ENCODE measurements around the gene PRM3. TPM values are rescaled to one million over a fixed set of nuclear protein-coding genes. Genes with fewer than 3 reads are reported as not detected.

The PRM3 gene
- total RNA-seq, 1 experiment from 2014 or later = not detected

DNA sequence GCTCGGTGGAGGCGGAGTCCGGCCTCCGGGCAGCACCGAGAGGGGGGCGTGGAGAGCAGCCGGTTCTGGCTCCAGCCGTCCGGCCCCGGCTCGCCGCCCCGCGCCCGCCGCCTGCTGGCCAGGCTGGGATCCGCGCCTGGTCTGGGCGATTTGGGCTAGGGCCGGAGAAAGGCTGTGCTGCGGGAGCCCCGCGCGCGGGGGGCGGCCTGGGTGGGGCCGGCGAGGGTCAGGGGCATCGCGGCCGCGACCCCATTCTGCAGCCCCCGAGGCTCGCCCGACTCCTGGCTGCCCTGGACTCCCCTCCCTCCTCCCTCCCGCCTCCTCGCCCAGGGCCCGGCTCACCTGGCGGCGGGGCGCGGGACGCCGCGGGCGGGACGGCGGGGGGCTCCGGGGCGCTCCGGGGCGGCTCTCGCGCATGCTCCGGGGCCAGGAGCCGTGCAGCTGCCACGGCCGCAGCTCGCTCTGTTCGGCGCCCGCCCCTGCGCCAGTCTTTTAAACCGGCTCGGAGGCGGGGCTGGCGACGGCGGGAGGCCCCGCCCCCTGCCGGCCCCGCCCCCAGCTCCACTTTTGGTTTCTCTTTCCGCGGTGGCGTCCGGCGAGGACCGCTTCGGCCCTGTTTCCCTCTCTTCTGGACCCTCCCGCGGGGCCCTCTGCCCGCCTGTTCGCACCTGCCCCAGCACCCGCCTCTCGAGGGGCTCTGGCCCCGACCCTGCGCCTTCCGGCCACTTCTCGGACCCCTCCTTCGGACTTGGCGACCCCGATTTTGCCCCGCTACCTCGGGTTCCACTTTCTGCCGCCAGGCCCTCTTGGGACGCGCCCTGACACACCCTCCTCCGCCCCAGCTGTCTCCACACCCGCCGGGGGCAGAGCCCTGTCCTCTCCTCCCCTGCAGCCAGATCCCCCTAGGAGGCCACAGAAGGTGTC lies 17.4 kb downstream of the PRM3 start, which contains the start of gene SOCS1:
SOCS1 (minus strand) TSS at position 468 of the 924 bp plus-strand sequence. CDS start 726 bp downstream, outside the sequence.
- no peaks in the 10 kb centered on the region for H3K9me3 ChIP-seq
- peak within 1 kb of the TSS; percentile 80 for H3K4me3 ChIP-seq
- H3K36me3 ChIP-seq = peaks cover 4% of the 10 kb centered on the region
- peak; percentile 88 for DNase-seq
- H3K27me3 ChIP-seq = no peaks in the 10 kb centered on the region

DNA sequence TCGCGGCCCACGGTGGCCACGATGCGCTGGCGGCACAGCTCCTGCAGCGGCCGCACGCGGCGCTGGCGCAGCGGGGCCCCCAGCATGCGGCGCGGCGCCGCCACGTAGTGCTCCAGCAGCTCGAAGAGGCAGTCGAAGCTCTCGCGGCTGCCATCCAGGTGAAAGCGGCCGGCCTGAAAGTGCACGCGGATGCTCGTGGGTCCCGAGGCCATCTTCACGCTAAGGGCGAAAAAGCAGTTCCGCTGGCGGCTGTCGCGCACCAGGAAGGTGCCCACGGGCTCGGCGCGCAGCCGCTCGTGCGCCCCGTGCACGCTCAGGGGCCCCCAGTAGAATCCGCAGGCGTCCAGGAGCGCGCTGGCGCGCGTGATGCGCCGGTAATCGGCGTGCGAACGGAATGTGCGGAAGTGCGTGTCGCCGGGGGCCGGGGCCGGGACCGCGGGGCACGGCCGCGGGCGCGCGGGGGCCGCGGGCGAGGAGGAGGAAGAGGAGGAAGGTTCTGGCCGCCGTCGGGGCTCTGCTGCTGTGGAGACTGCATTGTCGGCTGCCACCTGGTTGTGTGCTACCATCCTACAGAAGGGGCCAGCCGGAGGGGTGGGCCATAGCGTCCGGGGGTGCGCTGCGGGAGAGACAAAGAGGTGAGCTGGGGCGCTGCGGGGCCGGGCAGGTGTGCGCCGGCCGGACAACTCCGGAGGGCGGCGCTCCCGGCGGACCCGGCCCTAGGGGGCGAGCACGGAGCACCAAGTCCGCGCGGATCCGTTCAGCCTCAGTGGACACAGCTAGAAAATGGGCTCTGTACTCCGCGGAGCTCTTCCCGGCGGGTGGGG lies 18.3 kb downstream of the PRM3 start:
- H3K9me3 ChIP-seq = no peaks in the 10 kb centered on the region
- H3K27me3 ChIP-seq = no peaks in the 10 kb centered on the region
- DNase-seq = peak; percentile 44
- H3K4me3 ChIP-seq = peak overlapping the region; percentile 80
- peaks cover 4% of the 10 kb centered on the region for H3K36me3 ChIP-seq

DNA sequence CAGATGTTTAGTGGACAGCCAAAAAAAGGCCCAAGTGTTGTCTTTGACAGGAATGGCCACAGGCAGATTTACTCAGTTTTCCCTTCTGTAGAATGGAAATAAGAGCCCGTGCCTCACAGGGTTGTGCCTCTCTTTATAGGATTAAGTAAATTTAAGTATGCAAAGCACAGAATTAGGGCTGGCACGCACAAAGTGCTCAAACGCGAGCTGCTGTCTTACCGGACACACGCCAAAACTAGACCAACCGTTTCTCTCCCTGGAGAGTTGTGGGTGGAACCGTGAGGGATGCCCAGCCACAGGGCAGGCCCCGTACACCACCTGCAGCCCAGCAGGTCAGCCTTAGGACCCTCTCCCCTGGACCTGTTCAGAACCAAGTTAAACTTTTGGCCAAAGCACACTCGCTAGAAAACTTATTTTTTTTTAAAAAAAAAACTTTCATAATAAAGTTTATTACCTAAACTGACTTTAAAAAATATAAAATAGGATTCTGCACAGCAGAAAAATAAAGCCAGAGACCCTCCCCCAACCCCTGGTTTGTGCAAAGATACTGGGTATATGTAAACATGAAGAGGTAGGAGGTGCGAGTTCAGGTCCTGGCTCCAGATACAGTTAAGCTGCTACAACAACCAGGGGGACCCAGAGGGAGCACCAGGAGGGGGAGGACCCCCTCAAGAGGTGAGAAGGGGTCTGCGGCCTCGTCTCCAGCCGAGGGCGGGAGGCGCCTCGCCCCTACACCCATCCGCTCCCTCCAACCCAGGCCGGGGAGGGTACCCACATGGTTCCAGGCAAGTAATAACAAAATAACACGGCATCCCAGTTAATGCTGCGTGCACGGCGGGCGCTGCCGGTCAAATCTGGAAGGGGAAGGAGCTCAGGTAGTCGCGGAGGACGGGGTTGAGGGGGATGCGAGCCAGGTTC lies 19.2 kb downstream of the PRM3 start:
- no peak for DNase-seq
- peak overlapping the region; percentile 80 for H3K4me3 ChIP-seq
- no peaks in the 10 kb centered on the region for H3K27me3 ChIP-seq
- H3K9me3 ChIP-seq = no peaks in the 10 kb centered on the region
- peaks cover 4% of the 10 kb centered on the region for H3K36me3 ChIP-seq

DNA sequence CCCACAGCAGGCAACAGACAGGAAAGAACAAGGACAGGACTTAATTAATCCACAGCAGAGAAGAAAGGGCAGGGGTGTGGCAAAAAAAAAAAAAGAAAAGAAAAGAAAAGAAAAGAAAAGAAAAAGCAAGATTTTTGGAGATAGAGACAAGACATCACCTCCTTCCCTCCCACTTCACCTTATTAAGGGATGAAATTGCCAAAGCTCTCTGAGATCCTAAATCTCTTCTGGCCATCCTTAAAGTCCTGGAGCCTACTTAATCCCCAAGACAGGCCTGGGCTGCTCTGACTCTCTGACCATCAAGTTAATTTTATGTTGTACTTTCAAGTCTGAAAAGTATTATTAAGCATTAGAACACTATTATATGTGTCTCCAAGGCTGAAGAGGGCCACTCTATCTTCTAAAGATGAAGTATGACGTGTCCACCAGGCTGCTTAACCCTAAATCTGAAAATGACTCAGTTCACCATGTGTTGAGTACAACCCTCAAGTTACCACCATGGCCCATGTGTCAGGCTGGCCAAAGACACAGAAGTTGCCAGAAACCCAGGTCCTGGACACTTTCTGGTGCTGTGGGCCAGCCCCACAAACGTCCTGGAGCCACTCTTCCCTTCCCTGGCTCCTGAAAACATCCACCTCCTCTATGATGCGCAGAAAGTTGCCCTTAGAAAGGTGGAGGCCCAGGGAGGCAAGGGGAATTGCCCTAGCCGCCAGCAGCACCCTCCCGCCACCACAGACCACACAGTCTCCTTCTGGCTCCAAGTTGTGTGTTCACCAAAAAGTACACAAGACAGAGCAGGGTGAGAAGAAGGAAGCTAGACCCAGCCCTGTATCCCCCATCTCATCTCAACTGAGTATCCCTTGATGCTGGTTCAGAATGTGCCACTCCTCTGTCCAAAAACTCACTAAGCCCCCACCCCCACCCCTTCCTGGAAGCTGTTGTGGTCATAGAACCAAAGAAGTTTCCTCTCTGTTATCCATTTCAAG lies 20.1 kb downstream of the PRM3 start:
- no peak for DNase-seq

DNA sequence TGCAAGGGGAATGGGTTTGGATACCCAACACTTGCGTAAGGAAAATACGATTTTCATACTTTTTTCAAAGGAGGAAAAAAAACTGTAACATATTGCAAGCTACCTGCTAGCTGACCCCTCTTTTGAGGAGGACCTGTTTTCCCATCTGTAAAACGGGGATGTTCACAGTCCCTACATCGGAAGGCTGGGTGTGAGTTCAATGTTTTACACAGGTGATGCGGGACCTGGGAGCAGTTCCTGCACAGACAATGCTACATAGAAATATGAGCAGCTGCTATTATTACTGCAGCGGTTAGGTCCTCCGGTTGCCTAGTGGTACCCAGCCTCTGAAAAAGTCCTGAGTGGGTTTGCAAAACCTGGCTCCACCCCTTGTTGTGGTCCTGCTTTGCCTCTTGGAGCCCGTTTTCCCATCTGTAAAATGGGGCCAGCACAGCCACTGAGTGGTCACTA lies 20.9 kb downstream of the PRM3 start:
- no peaks in the 10 kb centered on the region for H3K9me3 ChIP-seq
- DNase-seq = no peak
- no peaks in the 10 kb centered on the region for H3K27me3 ChIP-seq
- H3K4me3 ChIP-seq = no peak overlapping the region
- peaks cover 4% of the 10 kb centered on the region for H3K36me3 ChIP-seq

More for the DNA sequence above, 20.1 kb downstream of the PRM3 start:
- Histone ChIP-seq H3K27me3 (no peaks in the 10 kb centered on the region), H3K9me3 (no peaks in the 10 kb centered on the region), H3K4me3 (no peak overlapping the region), H3K36me3 (peaks cover 4% of the 10 kb centered on the region)

DNA sequence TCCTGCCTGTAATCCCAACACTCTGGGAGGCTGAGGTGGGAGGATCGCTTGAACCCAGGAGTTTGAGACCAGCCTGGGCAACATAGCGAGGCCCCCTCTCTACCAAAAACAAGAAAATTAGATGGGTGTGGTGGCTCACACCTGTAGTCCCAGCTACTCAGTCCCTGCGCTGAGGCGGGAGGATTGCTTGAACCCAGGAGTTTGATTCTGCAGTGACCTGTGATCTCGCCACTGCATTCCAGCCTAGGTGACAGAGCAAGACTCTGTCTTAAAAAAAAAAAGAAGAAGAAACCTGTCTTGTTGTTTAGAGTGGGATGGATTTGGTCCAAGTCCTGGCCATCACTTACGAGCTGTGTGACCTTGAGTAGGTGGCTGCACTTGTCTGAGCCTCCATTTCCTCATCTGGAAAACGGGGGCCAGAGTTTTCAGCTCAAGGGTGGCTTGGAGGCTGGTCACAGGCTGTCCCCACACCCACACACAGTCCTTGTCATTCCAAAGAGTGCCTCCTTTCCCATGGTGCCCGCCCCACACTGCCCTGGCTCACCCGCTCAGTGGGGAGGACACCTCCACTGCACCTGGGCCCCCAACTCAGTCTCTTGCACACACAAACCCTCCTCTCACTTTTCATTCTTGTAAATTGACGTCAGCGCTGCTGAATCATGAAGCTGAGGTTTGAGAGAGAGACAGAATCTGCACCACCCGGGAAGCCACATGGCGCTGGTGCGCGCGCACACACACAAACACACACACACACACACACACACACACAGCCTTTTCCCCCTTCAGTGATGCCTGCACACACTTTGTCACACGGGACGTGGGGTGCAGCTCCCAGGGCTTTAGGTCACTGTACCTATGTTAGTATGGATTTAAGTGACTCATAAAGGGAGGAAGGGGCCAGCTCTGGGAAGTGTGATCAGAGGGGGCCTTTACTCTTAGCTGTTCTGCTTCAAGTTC lies 21.6 kb downstream of the PRM3 start:
- no peaks in the 10 kb centered on the region for H3K27me3 ChIP-seq
- no peaks in the 10 kb centered on the region for H3K9me3 ChIP-seq
- H3K36me3 ChIP-seq = peaks cover 4% of the 10 kb centered on the region
- H3K4me3 ChIP-seq = no peak overlapping the region
- no peak for DNase-seq

DNA sequence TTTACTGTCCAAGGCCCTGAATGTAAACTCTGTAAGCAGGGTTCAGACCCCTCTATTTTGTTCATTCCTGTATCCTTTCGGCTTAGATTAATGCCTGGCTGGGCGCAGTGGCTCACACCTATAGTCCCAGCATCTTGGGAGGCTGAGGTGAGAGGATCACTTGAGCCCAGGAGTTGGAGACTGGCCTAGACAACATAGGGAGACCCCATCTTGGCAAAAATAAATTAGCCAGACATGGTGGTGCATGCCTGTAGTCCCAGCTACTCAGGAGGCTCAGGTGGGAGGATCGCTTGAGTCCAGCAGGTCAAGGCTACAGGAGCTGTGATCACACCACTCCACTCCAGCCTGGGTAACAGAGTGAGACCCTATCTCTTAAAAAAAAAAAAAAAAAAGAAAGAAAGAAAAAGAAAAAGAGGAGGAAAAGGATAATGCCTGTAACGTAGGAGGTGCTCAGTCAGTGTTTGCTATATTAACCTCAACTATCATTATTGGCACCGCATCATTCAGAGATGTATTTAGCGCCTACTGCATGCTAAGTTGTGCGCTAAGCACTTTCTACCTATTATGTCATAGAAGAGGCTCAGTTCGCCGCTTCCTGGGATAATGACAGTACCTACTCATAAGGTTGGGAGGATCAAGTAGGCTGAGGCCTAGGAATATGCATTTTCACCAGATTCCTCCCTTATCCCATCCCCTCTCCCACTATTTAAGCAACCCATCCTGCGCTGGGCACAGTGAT lies 22.5 kb downstream of the PRM3 start:
- H3K27me3 ChIP-seq = no peaks in the 10 kb centered on the region
- DNase-seq = no peak
- no peak overlapping the region for H3K4me3 ChIP-seq
- peaks cover 4% of the 10 kb centered on the region for H3K36me3 ChIP-seq
- H3K9me3 ChIP-seq = no peaks in the 10 kb centered on the region

DNA sequence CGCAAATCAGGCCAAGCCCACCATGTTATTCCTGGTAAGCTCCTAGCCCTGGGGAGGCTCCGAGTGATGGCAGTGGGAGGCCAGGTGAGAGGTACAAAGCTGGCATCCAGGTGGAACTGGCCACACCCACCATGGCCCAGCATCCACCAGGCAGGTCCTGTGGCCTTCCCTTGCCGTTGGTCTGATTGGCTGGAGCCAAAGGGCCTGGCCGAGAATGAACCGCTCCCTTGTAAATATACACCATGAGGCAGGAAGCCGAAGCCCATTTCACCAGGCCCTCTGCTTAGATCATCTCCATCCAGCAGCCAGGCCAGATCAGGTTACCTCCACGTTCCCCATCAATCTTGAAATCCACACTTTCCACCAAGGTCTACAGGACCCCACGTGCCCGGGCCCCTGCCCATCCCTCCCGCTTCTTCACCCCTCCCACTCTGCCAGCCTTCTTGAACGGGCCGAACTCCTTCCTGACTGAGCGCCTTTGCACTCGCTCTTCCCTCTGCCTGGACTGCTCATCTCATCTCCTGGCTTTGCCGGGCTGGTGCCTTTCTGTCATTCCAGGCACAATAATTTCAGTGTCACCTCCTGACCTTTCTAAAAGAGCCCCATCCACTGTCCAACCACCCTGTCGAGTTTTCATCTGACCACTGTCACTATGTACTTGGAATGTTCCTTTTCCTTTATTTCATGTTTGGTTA lies 23.2 kb downstream of the PRM3 start:
- peak; percentile 19 for DNase-seq
- Histone ChIP-seq H3K4me3 (no peak overlapping the region), H3K9me3 (no peaks in the 10 kb centered on the region), H3K36me3 (peaks cover 4% of the 10 kb centered on the region), H3K27me3 (no peaks in the 10 kb centered on the region)

DNA sequence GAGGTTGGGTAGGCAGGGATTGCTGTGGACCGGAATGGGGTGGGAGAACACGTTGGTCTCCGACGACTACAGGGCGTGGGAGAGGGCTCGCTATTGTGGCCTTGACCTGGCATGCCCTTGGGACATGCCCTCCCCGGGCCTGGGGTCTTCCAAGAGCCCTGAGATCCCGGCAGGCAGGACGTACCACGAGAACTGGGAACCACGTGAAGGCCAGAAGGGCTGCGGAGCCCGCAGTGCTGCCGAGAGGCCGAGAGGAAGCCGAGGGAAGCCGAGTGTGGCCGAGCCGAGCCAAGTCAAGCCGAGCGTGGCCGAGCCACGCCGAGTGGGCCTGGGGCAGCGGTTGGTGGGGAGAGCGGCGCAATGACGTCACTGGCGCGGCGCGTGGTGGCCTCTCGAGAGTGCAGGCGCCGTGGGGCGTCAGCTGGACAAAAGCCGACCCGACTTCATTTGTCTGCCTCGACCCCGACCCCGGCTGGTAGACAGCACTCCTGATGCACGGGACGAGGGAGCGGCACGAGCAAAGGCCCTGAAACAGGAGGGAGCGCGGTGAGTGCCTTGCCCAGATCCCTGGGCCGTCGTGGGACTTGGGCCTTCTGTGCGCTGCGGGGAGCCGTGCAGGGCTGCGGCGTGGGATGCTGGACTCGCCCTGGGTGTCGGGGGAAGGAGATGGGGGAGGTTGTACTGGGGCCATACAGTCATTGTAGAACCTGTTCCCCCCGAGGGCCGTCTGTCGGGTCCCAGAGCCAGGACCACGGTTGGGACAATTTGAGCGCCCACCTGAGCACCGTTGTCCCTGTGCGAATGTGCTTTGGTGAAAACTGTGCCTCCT lies 24.0 kb downstream of the PRM3 start:
- no peaks in the 10 kb centered on the region for H3K9me3 ChIP-seq
- H3K4me3 ChIP-seq = no peak overlapping the region
- H3K36me3 ChIP-seq = peaks cover 4% of the 10 kb centered on the region
- H3K27me3 ChIP-seq = no peaks in the 10 kb centered on the region
- no peak for DNase-seq

DNA sequence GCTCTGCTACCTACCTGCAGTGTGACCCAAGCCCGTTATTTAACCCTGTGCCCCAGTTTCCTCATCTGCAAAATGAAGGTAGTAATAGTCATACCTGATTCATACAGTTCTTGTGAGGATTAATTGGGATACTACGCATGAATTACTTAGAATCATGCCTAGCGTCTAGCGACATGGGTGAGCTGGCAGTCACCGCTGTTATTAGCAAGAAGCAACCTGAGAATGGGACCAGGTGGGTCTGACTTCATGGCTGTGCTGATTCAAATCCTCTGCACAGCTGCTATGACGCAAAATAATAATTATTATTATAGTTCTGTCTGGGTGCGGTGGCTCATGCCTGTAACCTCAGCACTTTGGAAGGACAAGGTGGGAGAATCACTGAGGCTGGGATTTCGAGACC lies 25.3 kb downstream of the PRM3 start:
- Histone ChIP-seq H3K36me3 (peaks cover 4% of the 10 kb centered on the region), H3K9me3 (no peaks in the 10 kb centered on the region), H3K4me3 (no peak overlapping the region), H3K27me3 (no peaks in the 10 kb centered on the region)
- DNase-seq = no peak

DNA sequence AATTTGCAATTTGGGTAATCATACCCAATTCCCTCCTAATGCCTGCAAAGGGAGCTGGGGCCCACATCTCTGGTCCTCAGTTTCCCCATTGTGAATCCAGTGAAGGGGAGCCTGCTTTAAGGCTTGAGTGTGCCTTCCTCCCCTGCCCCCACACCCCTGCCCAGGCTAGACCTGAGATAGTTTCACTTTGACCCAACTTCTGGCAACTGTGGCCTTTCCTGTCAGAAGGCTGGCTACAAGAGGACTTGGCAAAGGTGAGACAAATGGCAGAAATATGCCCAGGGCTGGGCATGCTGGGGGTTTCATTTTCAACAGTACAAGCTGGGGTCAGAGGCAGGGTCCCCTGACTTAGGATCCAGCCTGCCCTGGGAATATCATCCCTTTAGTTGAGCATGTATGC lies 27.4 kb downstream of the PRM3 start:
- no peak overlapping the region for H3K4me3 ChIP-seq
- no peaks in the 10 kb centered on the region for H3K27me3 ChIP-seq
- H3K36me3 ChIP-seq = no peaks in the 10 kb centered on the region
- DNase-seq = peak; percentile 16
- no peaks in the 10 kb centered on the region for H3K9me3 ChIP-seq

DNA sequence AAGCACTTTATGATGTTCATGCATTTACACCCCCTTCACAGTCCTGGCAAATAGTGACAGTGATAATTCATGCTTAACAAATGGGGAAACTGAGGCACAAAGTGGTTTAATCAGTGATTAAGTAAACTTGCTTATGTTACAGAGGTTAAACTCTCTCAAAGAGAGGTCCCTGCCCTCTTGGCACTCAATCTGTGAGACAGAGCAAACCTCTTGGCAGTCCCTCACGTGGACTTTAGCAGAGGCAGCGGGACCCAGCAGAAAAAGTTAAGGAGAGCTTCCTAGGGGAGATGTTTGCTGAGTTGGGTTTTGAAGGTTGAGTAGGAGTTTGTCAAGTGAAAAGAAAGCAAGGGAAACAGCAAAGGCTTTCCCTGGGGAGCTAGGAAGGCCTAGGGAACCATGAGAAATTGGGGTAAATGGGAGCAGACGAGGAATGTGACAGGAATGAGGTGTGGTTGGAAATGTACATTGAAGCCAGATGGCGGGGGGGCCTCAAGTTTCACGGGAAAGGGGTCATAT lies 28.1 kb downstream of the PRM3 start:
- Histone ChIP-seq H3K27me3 (no peaks in the 10 kb centered on the region), H3K9me3 (no peaks in the 10 kb centered on the region), H3K36me3 (no peaks in the 10 kb centered on the region), H3K4me3 (no peak overlapping the region)
- DNase-seq = no peak
